Measurements from ENCODE around the gene FCER1G. TPM values are rescaled to one million over a fixed set of nuclear protein-coding genes. Genes with fewer than 3 reads are reported as not detected.
A peak's percentile ranks its signal among the peaks of the same experiment; 100 is the strongest.

FCER1G gene
- total RNA-seq, 1 experiment from 2014 or later, result 1.0 TPM

DNA sequence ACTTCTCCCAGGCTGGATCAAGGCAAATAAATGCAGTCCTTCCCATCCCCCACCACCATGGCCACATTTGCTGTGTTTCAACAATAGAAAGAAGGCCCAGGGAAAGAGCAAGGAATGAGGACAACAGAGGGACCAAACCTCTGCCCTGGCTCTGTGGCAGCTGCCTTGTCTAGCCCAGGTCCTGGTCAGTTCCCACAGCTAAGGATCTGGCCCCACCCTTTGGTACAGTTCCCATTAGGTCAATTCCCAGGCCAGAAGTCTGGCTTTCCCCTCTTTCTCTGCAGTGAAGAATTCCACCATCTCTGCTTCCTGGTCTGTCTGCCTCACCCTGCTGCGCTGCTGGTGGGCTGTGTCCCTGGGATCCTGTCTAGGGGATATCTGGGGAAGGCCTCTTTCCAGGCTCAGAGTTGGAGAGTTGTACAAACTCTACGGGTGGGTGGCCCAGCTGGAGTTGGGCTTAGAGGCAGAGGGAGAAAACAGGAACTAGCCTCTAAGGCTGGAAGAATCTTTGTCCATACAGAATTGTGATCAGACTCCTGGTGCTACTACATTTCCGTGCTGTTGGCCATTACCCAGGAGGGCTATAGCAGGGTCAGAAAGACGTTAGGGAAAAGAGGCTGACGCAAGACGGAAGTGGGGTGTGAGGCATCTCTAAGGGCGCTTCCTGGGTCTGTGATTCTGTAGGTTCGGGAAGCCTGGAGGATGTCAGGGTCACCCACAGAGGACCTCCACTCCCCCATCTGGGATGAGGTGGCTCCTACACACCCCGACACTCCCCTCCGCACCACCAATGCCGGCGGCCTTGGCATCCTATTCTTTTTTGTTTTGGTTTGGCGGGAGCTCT is 13.9 kb upstream of the FCER1G start:
- TF ChIP-seq, protein P1, sequence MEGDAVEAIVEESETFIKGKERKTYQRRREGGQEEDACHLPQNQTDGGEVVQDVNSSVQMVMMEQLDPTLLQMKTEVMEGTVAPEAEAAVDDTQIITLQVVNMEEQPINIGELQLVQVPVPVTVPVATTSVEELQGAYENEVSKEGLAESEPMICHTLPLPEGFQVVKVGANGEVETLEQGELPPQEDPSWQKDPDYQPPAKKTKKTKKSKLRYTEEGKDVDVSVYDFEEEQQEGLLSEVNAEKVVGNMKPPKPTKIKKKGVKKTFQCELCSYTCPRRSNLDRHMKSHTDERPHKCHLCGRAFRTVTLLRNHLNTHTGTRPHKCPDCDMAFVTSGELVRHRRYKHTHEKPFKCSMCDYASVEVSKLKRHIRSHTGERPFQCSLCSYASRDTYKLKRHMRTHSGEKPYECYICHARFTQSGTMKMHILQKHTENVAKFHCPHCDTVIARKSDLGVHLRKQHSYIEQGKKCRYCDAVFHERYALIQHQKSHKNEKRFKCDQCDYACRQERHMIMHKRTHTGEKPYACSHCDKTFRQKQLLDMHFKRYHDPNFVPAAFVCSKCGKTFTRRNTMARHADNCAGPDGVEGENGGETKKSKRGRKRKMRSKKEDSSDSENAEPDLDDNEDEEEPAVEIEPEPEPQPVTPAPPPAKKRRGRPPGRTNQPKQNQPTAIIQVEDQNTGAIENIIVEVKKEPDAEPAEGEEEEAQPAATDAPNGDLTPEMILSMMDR (IDR thresholded peaks at IDR 0.05; ENCODE audit: unreplicated experiment), result no peak
- Mint-ChIP-seq H3K4me1 (ENCODE audit: insufficient read depth, unreplicated experiment) (peaks cover 63% of the 10 kb centered on the region), H3K27me3 (ENCODE audit: insufficient read depth, unreplicated experiment) (no peaks in the 10 kb centered on the region), H3K4me3 (ENCODE audit: unreplicated experiment) (peak overlapping the region; percentile 85), H3K36me3 (ENCODE audit: insufficient read depth, unreplicated experiment) (peaks cover 36% of the 10 kb centered on the region), H3K9me3 (ENCODE audit: unreplicated experiment) (no peaks in the 10 kb centered on the region), H3K27ac (ENCODE audit: low read depth, unreplicated experiment) (peak overlapping the region; percentile 96)
- peak; percentile 38 for DNase-seq (ENCODE audit: unreplicated experiment)
- ChIA-PET POLR2A (interaction anchor here (0.6 to 6.1 kb wide), 38 partner anchors 9 to 565 kb away, joined by 3 to 81 read pairs (median 7); partner anchors contain the start of genes APOA2, B4GALT3, DEDD and DUSP12), CTCF (interaction anchor here (0.6 to 14.7 kb wide), 18 partner anchors 8 to 536 kb away, joined by 3 to 444 read pairs (median 8); partner anchors contain the start of genes APOA2, FCER1G, PCP4L1 and PPOX)
- intact Hi-C loops (cut with micrococcal nuclease), result no loop called here
- BruUV-seq (replicated peaks), result TSS peak; percentile 95

DNA sequence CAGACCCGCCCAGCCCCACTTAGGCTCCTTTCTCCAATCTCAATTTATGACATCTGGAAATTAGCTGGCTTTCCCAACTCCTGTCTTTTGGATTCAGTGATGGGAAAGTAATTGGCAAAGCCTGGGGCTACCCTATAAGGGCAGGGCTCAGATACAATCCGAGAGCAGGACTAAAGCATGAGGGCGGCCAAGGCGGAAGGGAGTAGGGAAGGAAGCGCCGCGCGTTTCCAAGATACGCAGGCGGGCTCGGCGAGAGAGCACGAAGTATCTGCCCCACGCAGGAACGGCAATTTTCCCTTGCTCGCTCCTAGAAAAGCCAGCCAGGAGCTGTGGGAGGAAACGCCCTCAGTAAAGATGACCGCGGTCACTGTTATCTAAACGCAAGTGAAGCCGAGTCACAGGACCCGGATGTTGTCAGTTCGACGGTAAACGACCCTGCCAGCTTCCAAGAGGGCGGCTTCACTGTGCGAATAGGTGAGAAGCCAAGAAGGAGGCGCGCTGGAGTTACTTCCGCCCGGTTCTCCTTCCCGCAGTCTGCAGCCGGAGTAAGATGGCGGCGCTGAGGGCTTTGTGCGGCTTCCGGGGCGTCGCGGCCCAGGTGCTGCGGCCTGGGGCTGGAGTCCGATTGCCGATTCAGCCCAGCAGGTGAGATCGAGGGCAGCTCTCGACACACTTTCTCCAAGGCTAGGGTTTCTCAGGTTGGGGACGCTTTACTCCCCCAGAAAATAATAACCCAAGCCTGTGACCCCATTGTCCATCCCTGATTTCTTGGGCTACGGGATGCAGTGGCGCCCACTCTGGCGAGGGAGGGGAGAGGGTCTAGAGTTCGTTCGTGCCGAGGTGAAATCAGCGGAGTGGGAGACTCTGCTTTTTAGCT is 13.0 kb upstream of the FCER1G start, which contains the start of gene NDUFS2:
Gene NDUFS2, plus strand, starts transcription at position 532 of the 877 bp plus-strand sequence. Its CDS starts 19 bp downstream, at position 551.
- Mint-ChIP-seq H3K27me3 (ENCODE audit: insufficient read depth, unreplicated experiment) (no peaks in the 10 kb centered on the region), H3K9me3 (ENCODE audit: unreplicated experiment) (no peaks in the 10 kb centered on the region), H3K4me1 (ENCODE audit: insufficient read depth, unreplicated experiment) (peaks cover 66% of the 10 kb centered on the region), H3K4me3 (ENCODE audit: unreplicated experiment) (peak within 1 kb of the TSS; percentile 85), H3K36me3 (ENCODE audit: insufficient read depth, unreplicated experiment) (peaks cover 45% of the 10 kb centered on the region), H3K27ac (ENCODE audit: low read depth, unreplicated experiment) (peak within 1 kb of the TSS; percentile 96)
- BruUV-seq (replicated peaks), result no TSS peak
- peak; percentile 100 for DNase-seq (ENCODE audit: unreplicated experiment)
- POLR2A ChIA-PET, result interaction anchor here (0.6 to 6.1 kb wide), 50 partner anchors 10 to 940 kb away, joined by 3 to 81 read pairs (median 6); partner anchors contain the start of genes APOA2, B4GALT3, DCAF8 and DEDD
- TF ChIP-seq, protein P1 (IDR thresholded peaks at IDR 0.05; ENCODE audit: unreplicated experiment), result no peak
- CTCF ChIA-PET, result interaction anchor here (0.6 to 14.7 kb wide), 19 partner anchors 9 to 535 kb away, joined by 3 to 444 read pairs (median 5); partner anchors contain the start of genes APOA2, FCER1G, PCP4L1 and PPOX
- intact Hi-C loops (cut with micrococcal nuclease), result loop anchor here (2.0 kb wide), 2 partner anchors 23 to 35 kb away; partner anchors contain the start of gene PPOX

DNA sequence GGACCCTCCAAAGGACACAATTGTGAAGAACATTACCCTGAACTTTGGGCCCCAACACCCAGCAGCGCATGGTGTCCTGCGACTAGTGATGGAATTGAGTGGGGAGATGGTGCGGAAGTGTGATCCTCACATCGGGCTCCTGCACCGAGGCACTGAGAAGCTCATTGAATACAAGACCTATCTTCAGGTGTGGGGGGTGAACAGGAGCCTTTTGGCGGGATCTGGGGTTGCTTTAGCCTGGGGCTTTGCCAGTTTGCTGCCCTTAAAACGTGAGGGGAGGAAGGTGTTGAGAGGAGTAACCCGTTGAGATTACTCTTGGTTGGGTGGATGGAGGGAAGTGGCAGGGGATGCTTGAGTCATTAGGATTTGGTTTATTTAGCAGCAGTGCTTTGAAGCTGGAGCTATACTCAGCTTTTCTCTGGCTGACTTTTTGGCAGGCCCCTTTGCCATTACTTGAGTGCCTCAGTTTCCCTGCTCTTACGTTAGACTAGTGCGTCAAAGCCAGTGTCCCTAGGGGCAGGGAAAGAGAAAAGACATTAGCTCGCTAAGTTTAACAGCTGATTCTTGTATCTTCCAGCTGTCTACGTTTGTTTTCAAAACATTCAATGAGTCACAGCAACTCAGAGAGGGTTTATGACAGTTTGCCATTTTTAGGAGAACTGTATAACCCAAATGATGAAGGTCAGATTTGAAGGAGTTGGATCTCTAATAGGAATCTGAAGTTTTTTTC is 8.5 kb upstream of the FCER1G start:
- Mint-ChIP-seq H3K9me3 (ENCODE audit: unreplicated experiment) (no peaks in the 10 kb centered on the region), H3K4me3 (ENCODE audit: unreplicated experiment) (no peak overlapping the region), H3K36me3 (ENCODE audit: insufficient read depth, unreplicated experiment) (peaks cover 90% of the 10 kb centered on the region), H3K4me1 (ENCODE audit: insufficient read depth, unreplicated experiment) (peaks cover 36% of the 10 kb centered on the region), H3K27ac (ENCODE audit: low read depth, unreplicated experiment) (no peak overlapping the region), H3K27me3 (ENCODE audit: insufficient read depth, unreplicated experiment) (no peaks in the 10 kb centered on the region)
- intact Hi-C loops (cut with micrococcal nuclease), result no loop called here
- CTCF ChIA-PET, result interaction anchor here (0.6 to 14.7 kb wide), 8 partner anchors 9 to 176 kb away, joined by 3 to 444 read pairs (median 36); partner anchors contain the start of genes APOA2, B4GALT3, FCER1G and PPOX
- DNase-seq (ENCODE audit: unreplicated experiment), result no peak
- POLR2A ChIA-PET, result interaction anchor here (0.6 to 6.1 kb wide), 7 partner anchors 10 to 177 kb away, joined by 3 to 81 read pairs (median 4); partner anchors contain the start of genes APOA2 and TOMM40L
- TF ChIP-seq, protein P1 (IDR thresholded peaks at IDR 0.05; ENCODE audit: unreplicated experiment), result no peak
- no TSS peak for BruUV-seq (replicated peaks)

Measured in MCF 10A (cell line).